Activated T-helper 2 cell treated with anti-CD3 and anti-CD28 coated beads, Interferon-gamma antibody, Interleukin-2, Interleukin-4, amounts not matched to agents 10 μg/mL and 5 μg/mL and 100 μg/mL, durations not matched to agents 14 hours and 24 hours and 36 hours (primary cell): ENCODE data around the gene SPAG7. TPM values are rescaled to one million over a fixed set of nuclear protein-coding genes. Genes with fewer than 3 reads are reported as not detected.

Source experiments
- DNase-seq: peaks from one replicate; pipeline ENCODE4 v3.0.0; 2021; ENCODE audit warnings: low spot score
- H3K27ac Mint-ChIP-seq: one replicate; pipeline ENCODE4 v1.8.0; 2021; ENCODE audit warnings: mixed read lengths
- H3K27me3 Mint-ChIP-seq: one replicate; pipeline ENCODE4 v1.8.0; 2021; ENCODE audit warnings: low read depth, mixed read lengths
- H3K36me3 Mint-ChIP-seq: one replicate; pipeline ENCODE4 v1.8.0; 2021; ENCODE audit warnings: low read depth, mixed read lengths
- H3K4me1 Mint-ChIP-seq: one replicate; pipeline ENCODE4 v1.8.0; 2021; ENCODE audit warnings: low read depth, mixed read lengths
- H3K4me3 Mint-ChIP-seq: one replicate; pipeline ENCODE4 v1.8.0; 2021; ENCODE audit warnings: low read depth, mild to moderate bottlenecking, moderate library complexity, mixed read lengths
- H3K9me3 Mint-ChIP-seq: one replicate; pipeline ENCODE4 v1.8.0; 2021; ENCODE audit warnings: mixed read lengths
- intact Hi-C: fragments of 100-400 bp; cut with micrococcal nuclease; formaldehyde crosslinking; loops from one replicate; pipeline ENCODE4 v1.15.1; 2023
- total RNA-seq: library from RNA; stranded (reverse); gene quantifications from 2 replicates; pipeline ENCODE4 v1.2.3, GENCODE V29; 2022

Gene SPAG7
- total RNA-seq, 1 donor from 2014 or later: 70.4 TPM

DNA sequence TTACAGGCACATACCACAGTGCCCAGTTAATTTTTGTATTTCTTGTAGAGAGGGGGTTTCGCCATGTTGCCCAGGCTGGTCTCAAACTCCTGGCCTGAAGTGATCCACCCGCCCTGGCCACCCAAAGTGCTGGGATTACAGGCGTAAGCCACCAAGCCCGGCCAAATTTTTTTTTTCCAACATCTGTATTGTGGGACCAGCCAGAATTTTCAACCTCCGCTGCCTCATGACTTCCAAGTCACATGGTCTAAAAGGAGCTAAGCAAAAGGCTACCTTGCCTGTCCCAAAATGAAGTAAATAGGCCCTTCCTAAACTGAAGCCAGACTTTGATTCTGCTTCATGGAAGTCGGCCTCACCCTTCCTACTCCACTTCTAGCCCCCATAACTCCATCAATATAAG lies 4.2 kb upstream of the SPAG7 start:
- H3K9me3 Mint-ChIP-seq: no peaks in the 10 kb centered on the region
- DNase-seq: no peak
- no peak overlapping the region for H3K4me3 Mint-ChIP-seq
- H3K27ac Mint-ChIP-seq: no peak overlapping the region
- peaks cover 39% of the 10 kb centered on the region for H3K36me3 Mint-ChIP-seq
- no peaks in the 10 kb centered on the region for H3K27me3 Mint-ChIP-seq
- intact Hi-C loops: no loop called here
- peaks cover 28% of the 10 kb centered on the region for H3K4me1 Mint-ChIP-seq

DNA sequence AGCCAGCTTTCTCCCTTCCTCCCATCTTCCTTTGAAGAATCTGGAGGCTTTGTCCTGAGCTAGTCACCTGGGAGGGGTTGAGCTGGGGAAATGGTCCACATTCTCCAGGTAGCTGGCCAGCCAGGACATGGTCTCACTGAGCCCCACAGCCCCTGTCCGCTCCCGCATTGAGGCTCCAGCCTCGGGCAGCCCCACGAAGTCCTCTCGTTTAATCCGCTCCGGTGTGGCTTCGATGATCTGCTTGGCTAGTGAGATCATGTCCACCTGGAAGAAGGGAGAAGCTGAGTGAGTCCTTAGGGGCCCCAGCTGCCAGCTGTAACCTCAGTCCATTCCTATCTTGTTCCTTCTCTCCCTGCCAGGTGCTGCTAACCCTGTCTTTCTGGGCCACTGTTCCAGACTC lies 2.7 kb upstream of the SPAG7 start:
- Mint-ChIP-seq H3K27me3 (no peaks in the 10 kb centered on the region), H3K9me3 (no peaks in the 10 kb centered on the region), H3K4me3 (peak overlapping the region; percentile 6), H3K36me3 (peaks cover 43% of the 10 kb centered on the region), H3K27ac (no peak overlapping the region), H3K4me1 (peaks cover 34% of the 10 kb centered on the region)
- intact Hi-C loops: no loop called here
- DNase-seq: no peak

DNA sequence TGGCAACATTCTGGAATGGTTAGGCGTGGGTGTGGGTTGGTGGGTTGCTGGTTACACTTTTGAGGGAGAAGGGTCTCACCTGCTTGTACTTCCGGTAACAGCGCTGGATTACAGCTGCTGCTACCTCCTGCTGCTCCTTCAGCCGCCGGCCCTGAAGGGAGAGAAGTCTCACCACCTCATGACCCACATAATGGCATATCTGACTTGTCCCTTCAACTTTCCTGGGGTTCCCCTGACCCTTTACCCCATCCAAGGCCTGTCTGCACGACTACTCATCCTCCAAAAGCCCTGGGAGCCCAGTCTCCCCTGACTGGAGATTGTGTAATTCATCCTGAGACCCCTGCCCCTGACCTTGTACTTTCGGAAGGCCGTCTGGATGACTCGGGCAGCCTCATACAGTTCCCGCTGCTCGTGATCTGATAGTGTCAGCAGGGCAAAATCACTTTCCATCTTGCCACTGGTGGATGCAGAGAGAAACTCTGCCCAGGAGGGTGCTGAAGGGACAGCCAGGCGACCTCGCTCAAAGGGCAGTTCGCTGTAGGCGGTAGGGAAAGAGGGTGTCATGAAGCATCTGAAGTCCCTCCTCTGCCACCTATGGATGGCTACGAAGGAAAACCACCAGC lies 2.0 kb upstream of the SPAG7 start:
- H3K9me3 Mint-ChIP-seq: no peaks in the 10 kb centered on the region
- no peaks in the 10 kb centered on the region for H3K27me3 Mint-ChIP-seq
- H3K36me3 Mint-ChIP-seq: peaks cover 40% of the 10 kb centered on the region
- no peak for DNase-seq
- intact Hi-C loops: loop anchor here (2.0 kb wide), 1 partner anchor 17 kb away; the partner anchor contains the start of gene CAMTA2
- no peak overlapping the region for H3K4me3 Mint-ChIP-seq
- H3K27ac Mint-ChIP-seq: no peak overlapping the region
- peaks cover 35% of the 10 kb centered on the region for H3K4me1 Mint-ChIP-seq

DNA sequence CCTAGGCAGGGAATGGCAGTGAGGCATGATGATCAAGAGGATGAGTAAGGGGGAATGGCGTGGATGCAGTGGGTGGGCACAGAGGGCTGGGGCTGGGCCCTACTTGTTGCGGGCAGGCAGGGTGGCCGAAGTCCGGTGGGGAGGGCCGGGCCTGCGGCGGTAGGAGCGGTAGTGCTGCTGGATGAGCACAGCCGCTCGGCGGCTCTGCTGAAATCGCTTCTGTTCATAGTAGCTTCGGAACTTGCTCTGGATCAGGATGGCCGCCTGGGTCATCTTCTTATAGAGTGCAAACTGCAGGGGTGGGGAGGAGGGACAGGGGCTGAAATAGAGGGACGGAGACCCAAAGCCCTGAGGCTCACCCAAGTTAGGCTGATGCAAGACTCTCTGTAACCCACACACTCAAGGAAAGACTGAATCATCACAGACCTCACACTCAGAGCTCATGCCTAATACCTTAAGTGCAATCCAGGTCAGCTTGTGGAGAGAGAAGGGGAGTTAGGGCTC lies 1.5 kb upstream of the SPAG7 start:
- peak; percentile 22 for DNase-seq
- no peaks in the 10 kb centered on the region for H3K27me3 Mint-ChIP-seq

DNA sequence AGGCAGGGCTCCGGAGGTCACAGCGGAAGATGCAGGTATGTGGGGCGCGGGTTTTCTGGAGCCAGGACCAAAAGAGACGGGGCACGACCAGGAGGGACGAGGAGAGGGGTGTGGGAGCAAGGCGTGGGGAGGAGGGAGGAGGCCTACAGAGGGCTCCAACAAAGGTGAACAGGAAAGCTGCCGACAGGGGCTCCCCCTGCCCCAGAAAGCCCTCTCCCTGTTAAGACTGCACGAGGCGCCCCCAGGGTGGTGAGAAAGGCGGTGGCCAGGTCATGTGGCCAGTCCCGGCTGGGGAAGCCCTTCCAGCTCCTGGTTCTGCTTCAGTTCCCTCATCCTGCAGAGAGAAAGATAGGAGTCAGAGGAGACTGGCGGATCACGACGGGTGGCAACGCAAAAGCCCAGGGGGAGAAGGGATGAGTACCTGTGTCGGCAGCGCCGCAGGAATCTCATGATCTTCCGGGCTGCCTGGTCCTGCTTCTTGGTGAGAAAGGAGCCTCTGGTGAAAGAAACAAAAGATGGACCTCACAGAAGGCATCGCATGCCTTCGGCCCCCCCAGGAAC lies 949 bp upstream of the SPAG7 start:
- H3K36me3 Mint-ChIP-seq: peaks cover 29% of the 10 kb centered on the region
- H3K4me3 Mint-ChIP-seq: no peak overlapping the region

More for the DNA sequence above, 1.5 kb upstream of the SPAG7 start:
- Mint-ChIP-seq H3K4me3 (no peak overlapping the region), H3K9me3 (no peaks in the 10 kb centered on the region), H3K36me3 (peaks cover 34% of the 10 kb centered on the region), H3K27ac (no peak overlapping the region), H3K4me1 (peaks cover 35% of the 10 kb centered on the region)
- intact Hi-C loops: loop anchor here (2.0 kb wide), 1 partner anchor 18 kb away; the partner anchor contains the start of gene CAMTA2

DNA sequence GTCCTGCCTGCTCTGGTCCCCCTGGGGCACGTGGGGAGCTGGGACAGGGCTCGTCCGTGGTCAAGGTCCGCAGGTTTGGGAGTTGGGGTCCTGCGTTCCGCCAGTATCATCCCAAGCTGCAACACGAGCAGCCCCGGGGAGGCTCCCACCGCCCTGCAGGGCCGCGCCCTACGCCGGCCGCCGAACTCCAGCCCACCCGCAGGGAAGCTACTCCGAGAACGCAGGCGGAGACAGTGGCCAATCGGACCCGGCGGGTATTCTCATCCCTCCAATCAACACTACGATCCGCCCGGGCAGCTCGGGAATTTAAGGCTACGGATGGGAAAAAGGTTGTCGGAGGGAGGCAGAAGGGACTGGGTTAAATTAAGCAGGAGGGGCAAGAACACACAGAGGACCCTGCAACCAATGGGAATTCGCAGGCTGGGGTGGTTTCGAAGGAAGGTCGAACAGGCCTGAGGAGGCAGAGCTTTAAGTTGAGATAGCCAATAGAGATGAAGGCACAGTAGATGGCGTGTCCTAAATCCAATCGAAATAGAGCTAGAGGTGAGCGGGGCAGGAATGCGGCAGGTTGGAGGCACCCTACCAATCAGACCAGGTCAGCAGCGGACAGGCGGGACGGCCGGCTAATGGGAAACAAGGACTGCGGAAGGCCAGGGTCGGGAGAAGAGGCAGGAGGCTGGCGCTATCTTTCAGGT lies 626 bp downstream of the SPAG7 start:
- H3K9me3 Mint-ChIP-seq: no peaks in the 10 kb centered on the region
- H3K27ac Mint-ChIP-seq: peak overlapping the region; percentile 72
- H3K4me3 Mint-ChIP-seq: no peak overlapping the region
- peaks cover 35% of the 10 kb centered on the region for H3K4me1 Mint-ChIP-seq
- DNase-seq: peak; percentile 97
- peaks cover 20% of the 10 kb centered on the region for H3K36me3 Mint-ChIP-seq
- no peaks in the 10 kb centered on the region for H3K27me3 Mint-ChIP-seq
- intact Hi-C loops: loop anchor here (1.0 to 2.0 kb wide), 3 partner anchors 19 to 58 kb away; partner anchors contain the start of genes PFN1, RNF167 and SLC25A11

More for the DNA sequence above, 949 bp upstream of the SPAG7 start:
- Mint-ChIP-seq H3K27ac (no peak overlapping the region), H3K9me3 (no peaks in the 10 kb centered on the region), H3K4me1 (peaks cover 35% of the 10 kb centered on the region), H3K27me3 (no peaks in the 10 kb centered on the region)
- DNase-seq: no peak
- intact Hi-C loops: loop anchor here (2.0 kb wide), 1 partner anchor 18 kb away; the partner anchor contains the start of gene CAMTA2

DNA sequence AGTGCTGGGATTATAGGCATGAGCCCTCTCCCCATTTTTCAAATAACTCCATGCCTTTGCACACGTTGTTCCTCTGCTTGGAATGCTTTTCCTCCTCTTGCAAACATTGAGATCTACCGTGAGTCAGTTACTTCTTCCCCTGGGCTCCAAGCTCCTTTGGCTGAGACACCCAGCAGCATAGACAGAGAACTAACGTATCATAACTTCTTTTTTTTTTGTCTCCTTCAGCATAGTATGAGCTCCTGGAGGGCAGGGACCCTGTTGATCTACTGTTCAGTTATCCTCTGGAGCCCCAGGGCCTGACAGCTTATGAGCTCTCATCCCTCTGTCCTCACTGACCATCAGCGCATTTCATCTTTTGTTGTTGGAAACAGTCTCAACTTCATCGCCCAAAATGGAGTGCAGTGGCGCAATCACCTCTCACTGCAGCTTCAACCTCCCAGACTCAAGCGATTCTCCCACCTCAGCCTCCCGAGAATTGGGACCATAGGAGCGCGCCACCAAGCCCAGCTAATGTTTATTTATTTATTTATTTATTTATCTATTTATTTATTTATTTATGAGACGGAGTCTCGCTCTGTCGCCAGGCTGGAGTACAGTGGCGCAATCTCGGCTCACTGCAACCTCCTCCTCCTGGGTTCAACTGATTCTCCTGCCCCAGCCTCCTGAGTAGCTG lies 2.2 kb downstream of the SPAG7 start:
- DNase-seq: no peak
- H3K9me3 Mint-ChIP-seq: no peaks in the 10 kb centered on the region
- peaks cover 27% of the 10 kb centered on the region for H3K4me1 Mint-ChIP-seq
- H3K36me3 Mint-ChIP-seq: peaks cover 25% of the 10 kb centered on the region
- intact Hi-C loops: no loop called here
- peak overlapping the region; percentile 22 for H3K4me3 Mint-ChIP-seq
- H3K27ac Mint-ChIP-seq: no peak overlapping the region
- H3K27me3 Mint-ChIP-seq: no peaks in the 10 kb centered on the region

DNA sequence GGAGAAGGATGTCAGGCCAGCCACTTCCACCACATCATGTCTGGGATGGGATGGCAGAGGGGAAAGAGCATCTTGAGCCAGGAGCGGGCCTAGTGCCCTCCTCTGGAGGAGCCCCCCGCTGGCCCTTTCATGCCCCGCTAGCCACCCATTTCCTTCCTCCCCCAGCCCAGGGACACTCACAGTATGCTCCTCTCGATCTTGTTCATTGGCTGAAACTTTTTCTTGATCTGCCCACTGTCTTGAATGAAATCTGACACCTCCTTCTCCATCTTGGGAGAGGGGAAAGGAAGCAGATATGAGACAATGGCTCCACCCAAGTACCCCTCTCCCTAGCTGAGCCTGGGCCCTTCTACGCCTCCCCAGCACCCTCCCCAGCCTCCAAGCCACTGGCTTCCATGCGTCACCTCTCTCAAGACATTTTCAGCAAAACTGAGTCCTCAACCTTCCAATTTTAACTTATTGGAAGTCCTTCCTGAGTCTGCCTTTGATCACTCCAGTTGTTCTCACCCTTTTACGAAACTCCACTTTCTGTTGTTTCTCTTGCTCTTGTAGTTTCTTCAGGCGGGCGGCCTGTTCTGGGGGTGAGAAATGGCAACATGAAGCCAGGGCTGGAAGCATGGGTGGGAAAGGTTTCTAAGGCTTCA lies 7.2 kb downstream of the SPAG7 start:
- no peaks in the 10 kb centered on the region for H3K27me3 Mint-ChIP-seq
- no peak for DNase-seq
- H3K4me1 Mint-ChIP-seq: peaks cover 6% of the 10 kb centered on the region
- H3K27ac Mint-ChIP-seq: peak overlapping the region; percentile 42
- H3K9me3 Mint-ChIP-seq: no peaks in the 10 kb centered on the region
- peaks cover 44% of the 10 kb centered on the region for H3K36me3 Mint-ChIP-seq
- intact Hi-C loops: no loop called here
- no peak overlapping the region for H3K4me3 Mint-ChIP-seq

DNA sequence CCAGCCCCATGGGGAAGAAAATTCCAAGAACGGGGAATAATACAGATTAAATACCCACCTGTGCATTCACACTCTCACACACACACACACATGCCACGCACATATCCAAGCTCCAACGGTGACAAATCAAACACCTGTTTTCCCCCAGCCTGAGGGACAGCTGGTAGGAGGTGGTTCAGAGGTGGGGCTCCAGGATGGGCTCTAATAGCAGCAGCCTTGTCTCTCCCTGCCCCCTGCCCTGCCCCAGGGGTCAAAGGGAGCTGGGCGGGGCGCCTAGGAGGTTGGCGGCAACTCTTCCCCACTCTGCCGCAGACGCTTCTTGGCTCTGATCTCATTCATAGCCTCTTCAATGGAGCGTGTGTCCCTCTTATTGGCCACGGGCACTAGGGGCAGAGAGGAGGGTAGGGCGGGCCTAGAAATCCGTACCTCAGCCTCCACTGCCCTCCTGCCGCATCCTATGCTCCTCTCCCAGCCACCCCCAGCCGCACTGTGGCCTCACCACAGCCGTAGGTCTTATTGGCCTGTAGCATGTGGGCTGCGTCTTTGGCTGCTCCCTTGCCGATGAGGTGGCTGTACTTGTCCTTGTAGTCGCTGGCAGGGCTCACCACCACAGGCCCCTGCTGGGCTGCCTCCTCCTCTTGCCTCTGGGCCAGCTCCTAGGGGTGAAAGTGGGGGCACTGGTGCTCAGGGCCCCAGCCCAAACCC lies 8.2 kb downstream of the SPAG7 start:
- Mint-ChIP-seq H3K27me3 (no peaks in the 10 kb centered on the region), H3K27ac (no peak overlapping the region), H3K9me3 (no peaks in the 10 kb centered on the region), H3K4me1 (peaks cover 4% of the 10 kb centered on the region), H3K36me3 (peaks cover 40% of the 10 kb centered on the region), H3K4me3 (no peak overlapping the region)
- intact Hi-C loops: no loop called here
- no peak for DNase-seq

DNA sequence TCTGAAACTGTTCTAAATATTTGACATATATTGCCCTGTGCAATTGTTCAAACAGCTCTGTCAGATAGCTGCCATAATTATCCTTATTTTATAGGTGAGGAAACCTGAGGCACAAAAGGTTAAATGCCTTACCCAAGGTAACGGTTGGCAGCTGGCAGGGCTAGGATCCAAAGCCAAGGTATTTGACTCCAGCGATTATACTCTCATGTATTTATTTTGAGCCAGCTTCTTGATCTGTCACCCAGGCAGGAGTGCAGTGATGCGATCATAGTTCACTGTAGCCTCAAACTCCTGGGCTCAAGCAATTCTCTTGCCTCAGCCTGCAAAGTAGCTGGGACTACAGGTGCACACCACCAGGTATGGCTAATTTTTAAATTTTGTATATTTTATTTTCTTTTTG lies 9.5 kb downstream of the SPAG7 start:
- intact Hi-C loops: no loop called here
- no peak overlapping the region for H3K27ac Mint-ChIP-seq
- DNase-seq: no peak
- peaks cover 4% of the 10 kb centered on the region for H3K4me1 Mint-ChIP-seq
- no peaks in the 10 kb centered on the region for H3K9me3 Mint-ChIP-seq
- H3K4me3 Mint-ChIP-seq: no peak overlapping the region
- H3K27me3 Mint-ChIP-seq: no peaks in the 10 kb centered on the region
- H3K36me3 Mint-ChIP-seq: peaks cover 38% of the 10 kb centered on the region

DNA sequence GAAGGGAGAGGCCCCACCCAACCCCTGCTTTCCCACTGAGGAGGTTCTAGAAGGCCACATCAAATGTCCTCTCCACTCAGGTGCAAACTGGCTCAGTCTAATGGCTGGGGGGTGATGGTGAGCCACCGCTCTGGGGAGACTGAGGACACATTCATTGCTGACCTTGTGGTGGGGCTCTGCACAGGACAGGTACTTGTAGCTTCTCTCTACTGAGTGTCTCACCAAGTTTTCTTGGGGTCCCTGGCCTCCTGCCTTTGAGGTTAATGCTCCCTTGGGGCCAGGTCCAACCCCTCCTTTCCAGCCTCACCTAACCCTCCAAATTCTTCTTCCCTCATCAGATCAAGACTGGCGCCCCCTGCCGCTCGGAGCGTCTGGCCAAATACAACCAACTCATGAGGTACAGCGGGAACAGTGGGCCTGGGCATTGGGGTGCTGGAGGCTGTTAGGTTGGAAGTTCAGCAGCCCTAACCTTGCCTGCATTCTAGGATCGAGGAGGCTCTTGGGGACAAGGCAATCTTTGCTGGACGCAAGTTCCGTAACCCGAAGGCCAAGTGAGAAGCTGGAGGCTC lies 11.0 kb downstream of the SPAG7 start:
- Mint-ChIP-seq H3K4me3 (no peak overlapping the region), H3K27ac (no peak overlapping the region)

More for the DNA sequence above, 11.0 kb downstream of the SPAG7 start:
- Mint-ChIP-seq H3K27me3 (no peaks in the 10 kb centered on the region), H3K36me3 (peaks cover 34% of the 10 kb centered on the region), H3K9me3 (no peaks in the 10 kb centered on the region), H3K4me1 (peaks cover 4% of the 10 kb centered on the region)
- no peak for DNase-seq
- intact Hi-C loops: no loop called here
